ENCODE data around the gene CNOT6L.
"Not testable (repeated sequence)": the region's sequence is repeated elsewhere in the genome, so short reads cannot be mapped to it uniquely, and the experiment has no call there.

DNA sequence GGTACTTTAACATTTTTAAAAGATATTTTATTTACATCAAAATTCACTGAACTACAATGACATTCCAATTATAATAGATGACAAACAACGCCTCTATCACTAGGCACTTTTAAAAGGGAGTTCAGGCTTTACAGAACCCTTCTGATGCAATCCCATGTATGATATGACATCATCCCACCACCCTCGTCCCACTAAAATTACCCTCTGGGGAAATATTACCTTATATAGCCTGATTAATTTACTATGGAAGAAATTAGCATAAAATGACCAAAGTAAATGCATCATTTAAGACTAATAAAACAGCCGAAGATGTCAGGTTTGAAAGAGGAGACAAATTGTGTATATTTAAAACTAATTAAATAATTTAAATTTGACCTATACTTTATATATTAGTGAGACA, 100.7 kb downstream of the CNOT6L start:
- not testable (repeated sequence) for TF ChIP-seq YY1 (IDR thresholded peaks at IDR 0.05; ENCODE audit: insufficient read depth, insufficient read length); SUZ12 (IDR thresholded peaks at IDR 0.05; ENCODE audit: extremely low read depth, insufficient read depth, insufficient read length); ZNF274 (IDR thresholded peaks at IDR 0.05; ENCODE audit: low read depth, low read length)
